IPS-20b (cell line): Measurements from ENCODE around the gene MAGEA3.
"Not testable (repeated sequence)": the region's sequence is repeated elsewhere in the genome, so short reads cannot be mapped to it uniquely, and the experiment has no call there.

ENCODE experiments used
- H3K27ac ChIP-seq: one replicate; pipeline ENCODE4 v1.5.1; 2013; ENCODE audit warnings: low read length
- H3K27me3 ChIP-seq: 2 replicates; pipeline ENCODE4 v1.6.1; 2013; ENCODE audit warnings: mild to moderate bottlenecking, low read length, inconsistent platforms; ENCODE audit not compliant: insufficient read depth
- H3K36me3 ChIP-seq: 2 replicates; pipeline ENCODE4 v1.6.1; 2013; ENCODE audit warnings: low read depth, mild to moderate bottlenecking, inconsistent platforms, low read length, moderate library complexity; ENCODE audit not compliant: insufficient read depth
- H3K4me1 ChIP-seq: 2 replicates; pipeline ENCODE4 v1.6.1; 2013; ENCODE audit warnings: mild to moderate bottlenecking, control low read depth, inconsistent platforms, low read length, moderate library complexity; ENCODE audit not compliant: insufficient read depth
- H3K4me3 ChIP-seq: 2 replicates; pipeline ENCODE4 v1.5.1; 2013; ENCODE audit warnings: mild to moderate bottlenecking, low read length, inconsistent platforms
- H3K9ac ChIP-seq: 2 replicates; pipeline ENCODE4 v1.6.1; 2013; ENCODE audit warnings: low read depth, mild to moderate bottlenecking, inconsistent platforms, low read length, moderate library complexity
- H3K9me3 ChIP-seq: 2 replicates; pipeline ENCODE4 v1.6.1; 2013; ENCODE audit warnings: mild to moderate bottlenecking, low read depth, low read length, inconsistent platforms; ENCODE audit not compliant: insufficient read depth

MAGEA3 gene

GRCh38 chrX:152697952-152698931, at the start of gene MAGEA3:
Gene MAGEA3 (plus strand): TSS chrX:152698794. CDS start chrX:152700833, 2,039 bp downstream.
- not testable (repeated sequence) for H3K4me1 ChIP-seq, H3K27ac ChIP-seq, H3K36me3 ChIP-seq, H3K9me3 ChIP-seq, H3K4me3 ChIP-seq, H3K9ac ChIP-seq, H3K27me3 ChIP-seq

DNA sequence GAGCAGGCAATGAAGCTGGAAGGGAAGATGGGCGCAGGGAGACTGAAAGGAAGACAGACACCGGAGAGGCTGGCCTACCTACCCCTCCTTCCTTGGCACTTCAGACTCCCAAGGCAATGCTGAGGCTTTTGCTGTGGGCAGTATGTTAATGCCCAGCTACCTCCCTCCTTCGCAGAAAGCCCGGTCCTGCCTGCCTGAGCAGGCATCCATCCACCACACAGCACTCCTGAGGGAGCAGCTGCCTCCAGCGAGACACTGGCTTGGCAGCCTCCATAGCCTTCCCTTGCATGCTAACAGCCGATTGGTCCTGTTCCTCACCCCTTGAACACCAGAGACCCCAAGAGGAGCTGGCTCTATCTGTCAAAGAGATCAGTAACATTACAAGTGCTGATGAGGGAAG, 46.5 kb upstream of the MAGEA3 start:
- H3K36me3 ChIP-seq, result peaks cover 20% of the 10 kb centered on the region; the same call in 1 of the 2 replicates
- H3K9ac ChIP-seq, result no peak overlapping the region
- no peak overlapping the region for H3K27ac ChIP-seq
- no peaks in the 10 kb centered on the region for H3K27me3 ChIP-seq
- H3K4me1 ChIP-seq, result no peaks in the 10 kb centered on the region
- no peak overlapping the region for H3K4me3 ChIP-seq
- H3K9me3 ChIP-seq, result no peaks in the 10 kb centered on the region

DNA sequence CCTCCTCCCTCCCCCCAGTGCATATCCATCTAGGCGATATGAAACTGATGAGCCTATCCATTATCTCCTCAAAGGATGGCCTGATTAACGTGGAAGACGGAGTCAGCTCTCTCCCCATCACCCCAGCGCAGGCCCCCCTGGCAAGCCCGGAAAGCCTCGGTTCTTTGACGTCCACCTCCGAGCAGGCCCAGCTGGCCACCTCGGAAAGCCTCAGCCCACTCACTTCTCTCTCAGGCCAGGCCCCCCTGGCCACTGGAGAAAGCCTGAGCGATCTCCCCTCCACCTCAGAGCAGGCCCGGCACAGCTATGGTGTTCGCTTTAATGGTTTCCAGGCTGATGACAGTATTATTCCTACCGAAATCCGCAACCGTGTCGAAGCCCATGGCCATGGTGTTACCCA, 46.1 kb upstream of the MAGEA3 start:
- Histone ChIP-seq H3K4me1 (no peaks in the 10 kb centered on the region), H3K9ac (no peak overlapping the region), H3K4me3 (no peak overlapping the region), H3K27ac (no peak overlapping the region), H3K9me3 (no peaks in the 10 kb centered on the region), H3K36me3 (peaks cover 20% of the 10 kb centered on the region; the same call in 1 of the 2 replicates), H3K27me3 (no peaks in the 10 kb centered on the region)

GRCh38 chrX:152656087-152656486, 42.5 kb upstream of the MAGEA3 start:
- H3K9me3 ChIP-seq, result no peaks in the 10 kb centered on the region
- H3K27me3 ChIP-seq, result no peaks in the 10 kb centered on the region
- H3K4me3 ChIP-seq, result no peak overlapping the region
- no peak overlapping the region for H3K27ac ChIP-seq
- no peak overlapping the region for H3K9ac ChIP-seq
- peaks cover 9% of the 10 kb centered on the region; the same call in 1 of the 2 replicates for H3K36me3 ChIP-seq
- no peaks in the 10 kb centered on the region for H3K4me1 ChIP-seq

GRCh38 chrX:152656890-152657289, 41.7 kb upstream of the MAGEA3 start:
- peaks cover 1% of the 10 kb centered on the region; the same call in 1 of the 2 replicates for H3K36me3 ChIP-seq
- no peaks in the 10 kb centered on the region for H3K27me3 ChIP-seq
- no peak overlapping the region for H3K4me3 ChIP-seq
- no peaks in the 10 kb centered on the region for H3K9me3 ChIP-seq
- H3K27ac ChIP-seq, result no peak overlapping the region
- no peaks in the 10 kb centered on the region for H3K4me1 ChIP-seq
- no peak overlapping the region for H3K9ac ChIP-seq

DNA sequence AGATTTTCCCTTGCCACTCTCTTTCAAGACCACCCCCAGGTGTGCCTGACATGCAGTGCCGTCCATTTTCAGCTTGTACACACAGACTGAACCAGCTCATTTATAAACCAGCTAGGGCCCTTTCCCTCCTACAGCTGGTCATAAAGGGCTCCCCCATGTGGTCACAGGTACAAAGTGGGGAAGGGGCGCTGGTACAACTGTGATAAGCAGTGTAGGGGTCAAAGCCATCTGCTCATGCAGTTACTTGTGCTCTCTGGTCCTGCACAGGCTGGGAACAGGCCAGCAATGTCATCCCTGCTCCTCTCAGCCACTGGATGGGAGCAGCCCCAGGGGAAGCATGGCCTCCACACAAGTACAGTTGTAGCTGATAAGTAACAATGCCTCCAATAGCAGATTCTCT, 40.3 kb upstream of the MAGEA3 start:
- no peak overlapping the region for H3K27ac ChIP-seq
- H3K4me1 ChIP-seq, result no peaks in the 10 kb centered on the region
- H3K36me3 ChIP-seq, result no peaks in the 10 kb centered on the region
- H3K9me3 ChIP-seq, result no peaks in the 10 kb centered on the region
- H3K4me3 ChIP-seq, result no peak overlapping the region
- H3K9ac ChIP-seq, result no peak overlapping the region
- H3K27me3 ChIP-seq, result no peaks in the 10 kb centered on the region

DNA sequence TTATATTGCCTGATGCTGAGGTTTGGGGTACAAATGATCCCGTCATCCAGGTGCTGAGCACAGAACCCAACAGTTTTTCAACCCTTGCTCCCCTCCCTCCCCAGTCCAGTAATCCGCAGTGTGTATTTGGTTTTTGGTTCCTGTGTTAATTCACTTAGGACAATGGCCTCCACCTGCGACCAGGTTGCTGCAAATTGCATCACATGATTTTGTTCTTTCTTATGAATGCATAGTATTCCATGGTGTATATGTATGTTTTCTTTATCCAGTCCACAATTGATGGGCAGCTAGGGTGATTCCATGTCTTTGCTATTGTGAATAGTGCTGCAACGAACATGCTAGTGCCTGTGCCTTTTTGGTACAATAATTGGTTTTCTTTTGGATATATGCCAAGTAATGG, 35.5 kb upstream of the MAGEA3 start:
- no peaks in the 10 kb centered on the region for H3K36me3 ChIP-seq
- H3K4me3 ChIP-seq, result no peak overlapping the region
- no peak overlapping the region for H3K9ac ChIP-seq
- no peaks in the 10 kb centered on the region for H3K9me3 ChIP-seq
- H3K27ac ChIP-seq, result no peak overlapping the region
- H3K27me3 ChIP-seq, result no peaks in the 10 kb centered on the region
- H3K4me1 ChIP-seq, result no peaks in the 10 kb centered on the region

GRCh38 chrX:152674135-152674534, 24.5 kb upstream of the MAGEA3 start:
- Histone ChIP-seq H3K27ac (no peak overlapping the region), H3K27me3 (no peaks in the 10 kb centered on the region), H3K4me1 (no peaks in the 10 kb centered on the region), H3K9me3 (no peaks in the 10 kb centered on the region), H3K4me3 (no peak overlapping the region), H3K36me3 (no peaks in the 10 kb centered on the region), H3K9ac (no peak overlapping the region)

GRCh38 chrX:152674652-152675051, 23.9 kb upstream of the MAGEA3 start:
- not testable (repeated sequence) for H3K9ac ChIP-seq, H3K9me3 ChIP-seq, H3K27me3 ChIP-seq, H3K27ac ChIP-seq, H3K4me3 ChIP-seq, H3K36me3 ChIP-seq, H3K4me1 ChIP-seq

- not testable (repeated sequence) for H3K27me3 ChIP-seq, H3K9me3 ChIP-seq, H3K36me3 ChIP-seq, H3K4me3 ChIP-seq, H3K9ac ChIP-seq, H3K4me1 ChIP-seq, H3K27ac ChIP-seq
Observed at GRCh38 chrX:152681012-152681411, 17.6 kb upstream of the MAGEA3 start.

DNA sequence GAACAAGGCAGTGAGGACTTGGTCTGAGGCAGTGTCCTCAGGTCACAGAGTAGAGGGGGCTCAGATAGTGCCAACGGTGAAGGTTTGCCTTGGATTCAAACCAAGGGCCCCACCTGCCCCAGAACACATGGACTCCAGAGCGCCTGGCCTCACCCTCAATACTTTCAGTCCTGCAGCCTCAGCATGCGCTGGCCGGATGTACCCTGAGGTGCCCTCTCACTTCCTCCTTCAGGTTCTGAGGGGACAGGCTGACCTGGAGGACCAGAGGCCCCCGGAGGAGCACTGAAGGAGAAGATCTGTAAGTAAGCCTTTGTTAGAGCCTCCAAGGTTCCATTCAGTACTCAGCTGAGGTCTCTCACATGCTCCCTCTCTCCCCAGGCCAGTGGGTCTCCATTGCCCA, 1.8 kb downstream of the MAGEA3 start:
- H3K9ac ChIP-seq, H3K27ac ChIP-seq, H3K4me1 ChIP-seq, H3K36me3 ChIP-seq, H3K4me3 ChIP-seq, H3K9me3 ChIP-seq, H3K27me3 ChIP-seq: not testable (repeated sequence)

DNA sequence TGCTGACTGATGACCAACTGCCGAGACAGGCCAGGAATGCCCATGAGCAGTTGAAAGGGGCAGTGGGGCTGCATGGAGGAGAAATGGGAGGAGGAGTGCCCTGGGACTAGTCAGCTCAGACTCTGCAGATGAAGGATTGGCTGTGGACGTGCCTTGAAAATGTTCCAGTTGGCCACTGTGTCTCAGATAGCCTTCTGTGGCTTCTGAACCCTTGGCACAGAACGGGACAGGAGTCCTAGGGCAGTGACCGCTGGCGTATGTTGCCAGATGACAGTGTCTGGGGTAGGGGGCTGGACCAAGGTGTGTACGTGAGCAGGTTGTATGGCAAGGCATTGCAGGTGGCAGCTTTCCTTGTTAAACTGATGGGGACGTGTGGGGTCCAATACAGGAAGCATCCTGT, 7.9 kb downstream of the MAGEA3 start:
- H3K9me3 ChIP-seq, H3K4me3 ChIP-seq, H3K27me3 ChIP-seq: not testable (repeated sequence)

More for the DNA sequence above, 7.9 kb downstream of the MAGEA3 start:
- not testable (repeated sequence) for H3K27ac ChIP-seq, H3K36me3 ChIP-seq, H3K4me1 ChIP-seq, H3K9ac ChIP-seq
